Stimulated activated CD4-positive, alpha-beta T cell treated with anti-CD3 and anti-CD28 coated beads, Interleukin-12 subunit alpha, Interleukin-12 subunit beta, amount 100 ng/mL, for 48 hours (primary cell): Measurements from ENCODE around the gene DNAJC24.

Source experiments
- DNase-seq, 3 donors: peaks; one replicate each; pipeline ENCODE4 v3.0.0-alpha.2; 2020; ENCODE audit warnings: low read depth in 2 of 3, low spot score in 1 of 3

The DNAJC24 gene

GRCh38 chr11:31414338-31414737, 44.7 kb downstream of the DNAJC24 start:
- DNase-seq = no peak

DNA sequence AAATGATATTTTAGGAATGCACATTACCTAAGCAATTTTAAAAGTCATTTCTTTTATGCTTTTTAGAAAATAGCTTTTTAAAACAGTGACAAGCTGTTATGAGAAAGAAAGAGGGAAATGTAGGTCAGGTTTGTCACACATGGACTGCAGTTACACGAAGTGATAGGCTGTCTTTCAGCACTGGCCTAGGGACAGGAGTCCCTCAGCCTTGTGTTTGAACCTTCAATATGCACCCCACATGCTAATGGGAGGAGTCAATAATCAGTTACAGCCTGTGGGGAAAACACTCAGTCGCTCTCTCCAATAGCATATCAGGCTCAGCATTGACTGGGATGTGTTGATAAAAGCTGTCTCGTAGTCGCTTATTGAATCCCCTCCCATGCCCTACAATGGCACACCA, 45.8 kb downstream of the DNAJC24 start:
- no peak for DNase-seq

- no peak for DNase-seq
These were observed 47.7 kb downstream of the DNAJC24 start for GRCh38 chr11:31417357-31417756.

DNA sequence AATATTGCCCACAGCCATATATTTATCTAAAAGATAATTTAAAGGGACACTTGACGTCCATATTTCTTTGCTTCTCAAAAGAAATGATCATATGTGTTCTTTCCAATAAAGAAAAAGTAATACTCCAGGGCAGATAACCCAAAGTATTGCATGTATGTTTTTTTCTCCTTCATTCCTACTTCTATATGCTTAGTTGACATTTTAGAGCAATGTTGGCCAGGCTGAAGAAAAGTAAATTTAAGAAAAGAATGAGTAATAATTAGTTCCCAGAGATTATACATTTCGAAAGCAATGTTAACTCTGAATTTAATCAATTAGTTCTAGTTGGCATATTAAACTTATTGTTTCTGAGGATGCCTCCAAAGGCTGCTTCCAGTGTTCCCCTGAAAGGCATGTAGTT, 48.2 kb downstream of the DNAJC24 start:
- no peak for DNase-seq

- no peak for DNase-seq
These were observed 49.5 kb downstream of the DNAJC24 start for GRCh38 chr11:31419138-31419537.

DNA sequence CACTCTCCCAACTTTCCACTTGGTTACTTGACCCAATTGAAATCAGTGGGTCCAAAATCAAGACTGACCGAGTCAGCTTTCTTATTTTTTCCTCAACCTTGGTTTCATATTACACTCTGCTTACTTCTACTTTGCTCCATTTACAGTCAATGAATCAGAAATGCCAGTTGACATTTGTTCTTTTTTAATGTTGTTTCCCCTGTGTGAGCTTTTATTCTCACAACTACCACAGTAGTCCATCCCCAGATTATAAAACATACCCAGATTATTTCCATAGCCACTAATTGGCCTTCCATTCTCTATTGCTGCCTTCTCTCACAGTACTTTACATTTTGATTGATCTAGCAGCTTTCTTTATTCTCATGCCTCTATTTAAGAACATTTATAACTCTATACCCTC, 50.0 kb downstream of the DNAJC24 start:
- DNase-seq = no peak

- DNase-seq = no peak
These were observed 52.2 kb downstream of the DNAJC24 start for GRCh38 chr11:31421820-31422219.

DNA sequence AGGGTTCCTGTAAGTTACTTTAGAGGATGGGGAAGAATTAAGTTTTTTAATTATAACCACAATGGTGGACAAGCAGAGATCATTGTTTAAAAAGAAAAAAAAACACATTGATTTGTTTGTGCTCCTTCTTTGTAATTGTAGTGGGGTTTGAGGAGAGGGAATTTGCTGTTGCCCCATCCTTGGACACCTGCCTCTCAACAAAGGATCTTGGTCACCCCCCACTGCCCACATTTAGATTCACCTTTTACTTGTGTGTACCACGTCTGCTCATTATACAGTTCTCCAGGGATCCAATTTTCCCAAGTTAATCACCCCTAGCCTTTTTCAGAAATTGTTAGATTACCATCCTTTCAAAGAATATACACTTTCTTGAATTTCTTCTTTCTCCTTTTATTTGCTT, 53.0 kb downstream of the DNAJC24 start:
- DNase-seq = no peak

DNA sequence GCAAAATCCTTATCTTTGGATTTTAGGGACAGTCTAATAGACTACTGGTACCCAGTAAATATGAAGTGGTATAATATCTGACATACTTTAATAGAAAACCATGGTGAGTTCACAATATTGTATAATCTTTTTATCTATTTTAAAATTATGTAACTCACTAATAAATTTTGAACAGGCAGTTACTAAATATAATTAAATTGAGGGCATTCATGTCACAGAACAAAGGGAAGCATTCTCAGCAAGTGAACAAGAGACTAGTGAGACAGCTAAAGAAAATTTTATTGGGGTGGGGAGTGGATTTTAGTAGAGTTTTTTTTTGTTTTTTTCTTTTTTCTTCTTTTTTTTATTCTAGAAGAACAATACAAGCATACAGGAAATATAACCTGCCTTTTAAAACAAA, 55.0 kb downstream of the DNAJC24 start:
- DNase-seq = no peak

DNA sequence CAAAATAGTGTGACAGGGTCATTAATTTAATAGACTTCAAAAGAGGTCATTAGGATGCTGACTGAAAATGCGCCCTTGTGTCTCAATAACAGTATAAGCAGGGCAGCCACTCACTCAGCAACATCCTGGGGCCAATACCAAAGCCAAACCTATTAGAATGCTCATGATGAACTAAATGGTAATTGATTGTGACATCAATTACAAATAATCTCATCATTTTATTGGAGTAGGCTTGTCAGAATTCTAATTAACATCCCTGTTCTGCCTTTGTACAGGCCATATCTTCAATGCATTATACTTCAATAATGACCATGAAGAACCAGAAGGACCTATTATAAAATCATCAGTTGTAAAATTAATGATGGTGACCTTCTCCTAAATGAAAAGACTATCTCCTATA, 64.2 kb downstream of the DNAJC24 start:
- no peak for DNase-seq

DNA sequence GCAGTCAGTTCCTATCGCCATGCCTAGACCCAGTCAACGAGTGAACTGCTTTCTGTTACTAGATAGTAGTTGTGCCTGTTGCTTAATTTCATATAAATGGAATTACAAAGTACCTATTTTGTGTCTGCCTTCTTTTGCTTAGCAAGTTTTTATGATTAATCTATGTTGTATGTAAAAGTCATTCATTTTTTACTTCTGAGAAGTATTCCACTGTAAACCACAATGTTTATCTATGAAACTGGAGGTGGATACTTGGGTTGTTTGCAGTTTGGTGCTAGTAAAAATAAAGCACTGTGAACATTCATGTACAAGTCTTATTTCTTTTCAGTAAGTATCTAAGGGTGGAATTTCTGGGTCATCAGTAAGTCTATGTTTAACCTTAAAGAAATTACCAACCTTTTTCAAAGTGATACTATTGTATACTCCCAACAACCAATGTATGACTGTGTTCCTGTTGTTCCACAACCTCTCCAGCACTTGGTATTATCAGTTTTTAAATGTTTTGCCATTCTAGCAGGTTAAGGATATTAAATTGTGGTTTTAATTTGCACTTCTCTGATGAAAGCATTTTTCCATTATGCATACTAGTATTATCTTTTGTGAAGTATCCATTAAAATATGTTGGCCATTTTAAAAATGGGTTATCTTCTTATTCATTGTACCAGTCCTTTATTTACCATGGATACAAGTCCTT, 68.2 kb downstream of the DNAJC24 start:
- DNase-seq = no peak

- no peak for DNase-seq
These were observed 71.6 kb downstream of the DNAJC24 start for GRCh38 chr11:31441296-31441695.

- no peak for DNase-seq
These were observed 72.4 kb downstream of the DNAJC24 start for GRCh38 chr11:31442086-31442485.

DNA sequence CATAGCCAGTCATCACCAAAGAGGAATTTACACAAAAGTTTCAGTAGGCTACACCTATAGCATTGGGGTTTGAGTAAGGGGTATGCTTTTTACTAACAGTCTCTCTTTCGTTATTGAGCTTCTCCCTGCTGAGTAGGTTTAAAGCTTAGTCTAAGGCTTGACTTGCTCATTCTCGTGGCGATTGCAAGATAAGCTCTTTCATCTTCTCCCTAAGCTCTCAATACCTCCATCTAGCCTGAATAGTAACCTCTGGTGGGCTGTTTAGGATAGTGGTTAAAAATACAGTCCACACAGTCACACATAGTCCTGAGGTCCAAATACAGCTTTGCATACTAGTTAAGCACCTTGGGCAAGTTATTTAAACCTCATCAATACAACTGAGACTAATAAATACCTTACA, 74.1 kb downstream of the DNAJC24 start:
- no peak for DNase-seq

- no peak for DNase-seq
These were observed 76.0 kb downstream of the DNAJC24 start for GRCh38 chr11:31445621-31446020.

DNA sequence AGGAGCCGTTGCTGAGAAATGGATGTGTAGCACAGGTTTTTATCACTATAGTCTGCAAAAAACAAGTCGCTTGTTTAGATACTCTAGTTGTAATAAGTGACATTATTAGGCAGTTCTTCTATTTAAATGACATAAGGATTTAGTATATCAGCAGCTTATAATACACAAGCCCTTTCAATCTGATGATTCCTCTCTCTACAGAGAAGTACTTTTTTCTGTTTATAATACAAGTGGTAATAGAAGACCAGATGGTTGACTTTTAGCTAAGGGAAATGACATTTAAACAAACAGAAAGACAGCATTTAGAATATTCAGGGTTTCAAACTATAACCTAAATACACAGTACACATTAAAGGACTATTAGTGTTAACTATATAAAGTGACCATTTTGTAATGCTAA, 79.4 kb downstream of the DNAJC24 start:
- DNase-seq = no peak

DNA sequence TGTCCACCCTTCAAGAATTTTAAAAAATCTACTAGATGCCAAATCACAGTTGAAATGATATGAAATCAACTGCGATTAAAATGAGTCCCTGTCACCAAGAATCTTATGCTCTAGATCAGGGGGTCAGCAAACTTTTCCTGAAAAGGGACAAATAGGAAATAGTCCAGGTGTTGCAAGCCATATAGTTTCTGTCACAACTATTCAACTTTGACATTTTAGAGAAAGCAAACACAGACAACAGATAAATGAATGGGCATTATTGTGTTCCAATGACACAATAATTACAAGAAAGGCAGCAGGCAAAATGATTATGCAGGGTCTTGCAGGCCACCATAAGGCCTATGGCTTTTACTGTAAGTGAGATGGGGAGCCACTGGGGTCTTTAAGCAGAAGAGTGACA, 81.2 kb downstream of the DNAJC24 start:
- no peak for DNase-seq

GRCh38 chr11:31455177-31455576, 85.5 kb downstream of the DNAJC24 start:
- DNase-seq = no peak

DNA sequence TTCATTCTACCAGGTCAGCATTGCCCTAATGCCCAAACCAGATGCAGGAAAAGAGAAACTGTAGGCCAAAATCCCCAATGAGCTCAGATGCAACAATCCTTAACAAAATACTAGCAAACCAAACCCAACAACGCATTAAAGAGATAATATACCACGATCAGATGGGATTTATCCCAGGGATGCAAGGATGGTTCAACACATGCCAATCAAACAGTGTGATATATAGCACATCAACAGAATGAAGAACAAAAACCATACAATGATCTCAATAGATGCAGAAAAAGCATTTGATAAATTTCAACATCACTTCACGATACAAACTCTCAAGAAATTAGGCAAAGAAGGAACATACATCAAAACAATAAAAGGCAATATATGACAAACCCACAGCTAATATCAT, 94.8 kb downstream of the DNAJC24 start:
- DNase-seq = no peak

DNA sequence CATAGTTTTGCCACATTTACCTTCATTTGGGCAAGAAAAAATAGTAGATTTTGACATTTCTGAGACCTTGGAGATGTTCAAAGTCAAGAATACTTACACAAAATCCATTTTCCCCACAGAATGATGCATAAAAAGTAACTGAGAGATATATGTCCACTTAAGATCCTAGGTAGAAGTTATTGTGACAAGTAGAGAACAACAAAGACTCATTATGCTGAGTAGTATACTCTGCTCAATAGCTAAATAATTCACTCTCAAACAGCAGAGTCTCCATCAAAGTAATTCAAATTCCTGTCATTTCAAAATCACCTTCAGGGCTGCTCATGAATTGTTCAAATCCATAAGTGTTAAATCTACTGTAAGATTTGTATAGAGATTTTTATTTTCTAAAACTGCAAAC, 104.4 kb downstream of the DNAJC24 start:
- DNase-seq = no peak

GRCh38 chr11:31477528-31478222, 108.0 kb downstream of the DNAJC24 start:
- DNase-seq = no peak

DNA sequence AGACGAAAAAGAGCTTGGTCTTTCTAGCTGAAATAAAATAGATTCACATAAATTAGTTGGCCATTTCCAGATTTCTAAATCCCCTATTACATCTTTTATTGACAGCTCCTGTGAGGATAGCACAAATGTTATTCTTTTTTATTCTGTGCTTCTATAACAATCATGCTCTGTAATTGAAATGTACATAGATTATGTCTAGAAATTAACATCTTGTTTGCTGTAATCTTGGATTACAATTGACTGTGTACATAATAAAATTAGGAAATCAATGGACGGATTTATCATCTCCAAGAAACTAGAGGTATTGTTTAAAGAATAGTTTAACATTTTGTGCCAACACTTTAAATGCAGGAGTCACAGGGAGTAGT, 108.5 kb downstream of the DNAJC24 start:
- no peak for DNase-seq

GRCh38 chr11:31479066-31479465, 109.4 kb downstream of the DNAJC24 start:
- no peak for DNase-seq
